ENCODE data around the gene CARS2. TPM values are rescaled to one million over a fixed set of nuclear protein-coding genes. Genes with fewer than 3 reads are reported as not detected.

CARS2 gene
- total RNA-seq, 1 donor from 2014 or later, result 57.1 TPM

DNA sequence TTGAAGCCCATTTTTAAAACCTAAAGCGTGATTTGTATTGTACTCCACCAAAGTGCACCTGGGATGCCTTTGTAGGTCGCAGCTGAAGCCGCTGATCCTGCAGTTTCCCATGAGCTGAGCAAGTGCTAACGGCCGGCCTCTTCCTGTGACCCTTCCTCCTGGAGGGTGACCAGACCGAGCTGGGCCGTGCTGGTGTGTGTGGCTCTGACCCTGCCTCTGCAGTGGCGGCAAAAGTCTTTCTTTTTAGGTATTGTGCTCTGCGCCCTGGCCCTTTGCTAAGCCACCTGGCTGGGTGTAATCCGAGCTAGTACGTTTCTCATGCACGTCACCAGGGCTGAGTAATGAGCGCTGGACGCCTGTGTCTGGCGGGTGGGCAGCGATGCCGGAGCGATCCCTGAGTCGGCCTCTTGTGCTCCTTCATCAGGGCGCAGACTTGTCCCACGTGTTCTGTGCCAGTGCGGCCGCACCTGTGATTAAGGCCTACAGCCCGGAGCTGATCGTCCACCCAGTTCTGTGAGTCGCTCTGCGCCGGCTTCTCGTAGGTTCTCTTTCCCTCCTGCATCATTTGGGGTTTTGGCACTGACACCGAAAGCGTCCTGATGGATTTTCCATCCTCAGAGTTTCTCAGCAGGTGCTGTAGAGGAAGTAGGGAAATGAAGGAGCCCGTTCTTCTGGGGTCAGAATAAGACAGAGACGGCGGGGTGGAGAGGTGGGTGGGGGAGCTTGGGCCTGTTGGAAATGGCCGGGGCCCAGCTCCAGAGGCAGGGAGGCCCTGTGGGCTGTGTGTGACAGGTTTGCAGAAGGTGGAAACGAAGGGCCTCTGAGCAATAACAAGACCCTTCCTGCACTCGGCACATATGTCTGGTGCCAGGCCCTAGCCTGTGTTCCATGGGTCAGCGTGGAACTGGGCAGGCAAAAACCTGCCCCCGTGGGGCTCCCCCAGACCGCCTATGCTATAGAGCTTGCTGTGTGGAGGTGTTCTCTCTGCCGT is 80.9 kb downstream of the CARS2 start:
- H3K9me3 Mint-ChIP-seq (ENCODE audit: unreplicated experiment), result no peaks in the 10 kb centered on the region
- no peaks in the 10 kb centered on the region for H3K27me3 Mint-ChIP-seq (ENCODE audit: unreplicated experiment)
- TF ChIP-seq, protein P1, sequence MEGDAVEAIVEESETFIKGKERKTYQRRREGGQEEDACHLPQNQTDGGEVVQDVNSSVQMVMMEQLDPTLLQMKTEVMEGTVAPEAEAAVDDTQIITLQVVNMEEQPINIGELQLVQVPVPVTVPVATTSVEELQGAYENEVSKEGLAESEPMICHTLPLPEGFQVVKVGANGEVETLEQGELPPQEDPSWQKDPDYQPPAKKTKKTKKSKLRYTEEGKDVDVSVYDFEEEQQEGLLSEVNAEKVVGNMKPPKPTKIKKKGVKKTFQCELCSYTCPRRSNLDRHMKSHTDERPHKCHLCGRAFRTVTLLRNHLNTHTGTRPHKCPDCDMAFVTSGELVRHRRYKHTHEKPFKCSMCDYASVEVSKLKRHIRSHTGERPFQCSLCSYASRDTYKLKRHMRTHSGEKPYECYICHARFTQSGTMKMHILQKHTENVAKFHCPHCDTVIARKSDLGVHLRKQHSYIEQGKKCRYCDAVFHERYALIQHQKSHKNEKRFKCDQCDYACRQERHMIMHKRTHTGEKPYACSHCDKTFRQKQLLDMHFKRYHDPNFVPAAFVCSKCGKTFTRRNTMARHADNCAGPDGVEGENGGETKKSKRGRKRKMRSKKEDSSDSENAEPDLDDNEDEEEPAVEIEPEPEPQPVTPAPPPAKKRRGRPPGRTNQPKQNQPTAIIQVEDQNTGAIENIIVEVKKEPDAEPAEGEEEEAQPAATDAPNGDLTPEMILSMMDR (IDR thresholded peaks at IDR 0.05), result no peak
- H3K27ac Mint-ChIP-seq (ENCODE audit: unreplicated experiment), result no peak overlapping the region
- H3K36me3 Mint-ChIP-seq (ENCODE audit: unreplicated experiment), result peaks cover 9% of the 10 kb centered on the region
- no peak for DNase-seq (ENCODE audit: extremely low spot score, unreplicated experiment)
- peaks cover 19% of the 10 kb centered on the region for H3K4me1 Mint-ChIP-seq (ENCODE audit: unreplicated experiment)
- no peak overlapping the region for H3K4me3 Mint-ChIP-seq (ENCODE audit: unreplicated experiment)

DNA sequence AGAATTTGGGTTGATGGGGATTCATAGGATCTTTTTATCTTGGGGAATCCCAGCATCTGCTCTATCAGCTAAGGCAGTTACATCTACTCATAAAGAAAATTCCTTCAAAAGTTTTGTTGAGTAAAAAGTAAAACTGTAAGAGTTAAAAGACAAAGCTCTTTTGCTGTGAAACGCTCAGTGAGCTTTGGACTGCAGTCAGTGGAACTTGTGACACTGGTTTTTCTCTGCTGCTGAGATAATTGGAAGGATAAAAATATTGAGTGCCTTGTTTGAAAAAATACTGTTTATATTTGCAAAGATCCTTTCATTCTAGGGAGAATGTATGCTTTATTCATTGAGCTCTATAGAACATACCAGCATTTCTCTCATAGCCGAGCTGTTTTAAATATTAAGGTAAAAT is 85.3 kb downstream of the CARS2 start:
- Mint-ChIP-seq H3K27ac (ENCODE audit: unreplicated experiment) (no peak overlapping the region), H3K27me3 (ENCODE audit: unreplicated experiment) (no peaks in the 10 kb centered on the region), H3K9me3 (ENCODE audit: unreplicated experiment) (no peaks in the 10 kb centered on the region), H3K4me1 (ENCODE audit: unreplicated experiment) (peaks cover 26% of the 10 kb centered on the region), H3K36me3 (ENCODE audit: unreplicated experiment) (peaks cover 1% of the 10 kb centered on the region), H3K4me3 (ENCODE audit: unreplicated experiment) (no peak overlapping the region)
- TF ChIP-seq, protein P1 (IDR thresholded peaks at IDR 0.05), result no peak
- no peak for DNase-seq (ENCODE audit: extremely low spot score, unreplicated experiment)

DNA sequence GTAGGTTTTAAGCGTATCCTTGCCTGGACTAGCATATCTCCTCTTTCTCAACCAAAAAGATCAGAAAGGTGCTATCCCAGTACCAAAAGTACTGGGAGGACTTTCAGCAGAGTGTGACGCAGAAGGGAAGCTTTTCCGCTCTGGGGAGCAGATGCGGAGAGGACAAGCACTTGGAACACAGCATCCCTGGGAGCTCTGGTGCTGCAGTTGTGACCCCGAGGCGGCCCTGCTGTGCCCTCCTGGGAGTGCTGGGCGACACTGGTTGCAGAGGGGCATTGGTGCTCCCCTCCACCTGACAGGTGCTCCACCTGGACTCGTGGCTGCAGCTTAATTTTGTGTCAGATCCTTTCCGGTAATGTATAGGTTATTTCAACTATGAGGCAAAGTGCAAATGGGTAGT is 87.1 kb downstream of the CARS2 start:
- Mint-ChIP-seq H3K4me3 (ENCODE audit: unreplicated experiment) (no peak overlapping the region), H3K27ac (ENCODE audit: unreplicated experiment) (no peak overlapping the region), H3K4me1 (ENCODE audit: unreplicated experiment) (peaks cover 31% of the 10 kb centered on the region), H3K27me3 (ENCODE audit: unreplicated experiment) (no peaks in the 10 kb centered on the region), H3K9me3 (ENCODE audit: unreplicated experiment) (no peaks in the 10 kb centered on the region), H3K36me3 (ENCODE audit: unreplicated experiment) (no peaks in the 10 kb centered on the region)
- DNase-seq (ENCODE audit: extremely low spot score, unreplicated experiment), result no peak
- TF ChIP-seq, protein P1 (IDR thresholded peaks at IDR 0.05), result no peak

DNA sequence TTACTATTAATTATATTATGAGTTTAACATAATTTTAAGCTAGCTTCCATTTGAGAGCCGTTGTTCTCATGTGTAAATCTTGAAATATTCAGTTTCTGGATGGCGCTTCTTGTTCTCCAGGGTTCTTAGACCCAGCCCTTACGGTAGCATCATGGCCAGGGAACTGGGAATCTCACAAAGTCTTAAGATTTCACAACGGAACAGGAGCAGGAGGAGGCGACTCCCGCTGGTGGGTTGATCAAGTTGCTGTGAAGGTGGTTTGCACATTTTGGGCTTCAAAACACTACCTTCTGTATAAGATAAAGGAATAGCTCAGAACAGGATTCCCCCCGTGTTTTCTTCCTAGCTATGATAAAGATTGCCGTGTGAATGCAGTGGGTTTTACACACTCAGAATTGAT is 87.7 kb downstream of the CARS2 start:
- no peak overlapping the region for H3K4me3 Mint-ChIP-seq (ENCODE audit: unreplicated experiment)
- no peaks in the 10 kb centered on the region for H3K9me3 Mint-ChIP-seq (ENCODE audit: unreplicated experiment)
- no peaks in the 10 kb centered on the region for H3K27me3 Mint-ChIP-seq (ENCODE audit: unreplicated experiment)
- no peak overlapping the region for H3K27ac Mint-ChIP-seq (ENCODE audit: unreplicated experiment)
- no peaks in the 10 kb centered on the region for H3K36me3 Mint-ChIP-seq (ENCODE audit: unreplicated experiment)
- H3K4me1 Mint-ChIP-seq (ENCODE audit: unreplicated experiment), result peaks cover 31% of the 10 kb centered on the region
- TF ChIP-seq, protein P1 (IDR thresholded peaks at IDR 0.05), result no peak
- no peak for DNase-seq (ENCODE audit: extremely low spot score, unreplicated experiment)

DNA sequence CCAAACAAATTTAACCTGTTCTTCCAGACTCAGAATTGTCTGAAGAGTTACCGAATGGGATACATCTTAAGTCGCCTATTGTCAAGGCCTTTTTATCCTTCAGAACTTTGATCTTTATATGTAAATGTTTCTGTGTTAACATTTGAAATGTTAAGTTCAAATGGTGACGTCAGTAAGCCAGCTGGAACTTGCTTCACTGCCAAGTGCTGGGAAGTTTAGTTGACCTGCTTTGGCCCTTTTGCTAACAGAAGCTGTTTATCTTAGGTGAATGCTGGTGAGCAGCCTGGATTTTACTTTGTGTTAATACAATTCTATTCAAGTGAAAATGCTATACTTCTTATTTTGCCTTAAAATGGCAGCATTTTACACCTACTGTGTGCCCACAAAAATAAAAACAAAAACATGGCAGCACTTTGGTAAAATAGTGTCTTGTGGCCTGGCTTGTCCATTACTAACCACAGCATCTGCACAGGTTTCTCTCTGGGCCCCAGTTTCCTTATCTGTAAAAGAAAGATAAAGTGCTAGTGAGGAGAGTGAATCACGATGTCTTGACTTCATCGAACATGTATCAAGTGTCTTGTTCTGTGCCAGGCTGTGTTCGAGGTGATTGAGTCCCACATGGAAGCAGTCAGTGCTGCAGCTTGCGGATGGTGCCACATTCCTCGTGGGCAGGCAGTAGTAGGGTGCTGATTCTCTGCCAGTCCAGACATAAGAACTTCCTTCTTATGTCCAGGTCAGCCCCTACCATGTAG is 88.4 kb downstream of the CARS2 start:
- H3K9me3 Mint-ChIP-seq (ENCODE audit: unreplicated experiment), result no peaks in the 10 kb centered on the region
- DNase-seq (ENCODE audit: extremely low spot score, unreplicated experiment), result no peak
- peak overlapping the region; percentile 44 for H3K27ac Mint-ChIP-seq (ENCODE audit: unreplicated experiment)
- H3K4me1 Mint-ChIP-seq (ENCODE audit: unreplicated experiment), result peaks cover 31% of the 10 kb centered on the region
- peak overlapping the region; percentile 92 for H3K4me3 Mint-ChIP-seq (ENCODE audit: unreplicated experiment)
- H3K27me3 Mint-ChIP-seq (ENCODE audit: unreplicated experiment), result no peaks in the 10 kb centered on the region
- H3K36me3 Mint-ChIP-seq (ENCODE audit: unreplicated experiment), result no peaks in the 10 kb centered on the region
- TF ChIP-seq, protein P1 (IDR thresholded peaks at IDR 0.05), result no peak

Data from osteocyte (in vitro differentiated cells).